GM12872 (cell line): Measurements from ENCODE around the gene PHF3.

Source experiments
- CTCF ChIP-seq: IDR thresholded peaks from 3 replicates; pipeline ENCODE4 v1.5.1; 2011; ENCODE audit warnings: low read depth, mild to moderate bottlenecking, low read length, moderate library complexity; ENCODE audit not compliant: insufficient read depth

Gene PHF3

DNA sequence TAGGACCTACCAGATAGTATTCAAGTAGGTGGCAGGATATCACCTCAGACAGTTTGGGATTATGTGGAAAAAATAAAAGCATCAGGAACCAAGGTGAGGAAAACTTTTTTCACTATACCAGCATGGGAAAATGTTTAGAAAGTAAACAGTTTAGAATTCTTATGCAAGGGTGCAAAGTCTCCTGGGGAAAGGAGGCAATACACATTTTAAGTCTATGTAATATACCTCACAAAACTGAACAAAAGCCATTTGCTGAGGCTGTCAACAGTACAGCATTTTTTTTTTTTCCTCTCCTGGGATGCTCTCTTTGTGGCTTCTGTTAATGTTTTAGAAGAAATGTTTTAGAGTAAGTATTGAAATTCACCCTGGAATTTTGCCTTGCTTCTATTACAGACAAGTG is 73.5 kb downstream of the PHF3 start:
- no peak for TF ChIP-seq CTCF

DNA sequence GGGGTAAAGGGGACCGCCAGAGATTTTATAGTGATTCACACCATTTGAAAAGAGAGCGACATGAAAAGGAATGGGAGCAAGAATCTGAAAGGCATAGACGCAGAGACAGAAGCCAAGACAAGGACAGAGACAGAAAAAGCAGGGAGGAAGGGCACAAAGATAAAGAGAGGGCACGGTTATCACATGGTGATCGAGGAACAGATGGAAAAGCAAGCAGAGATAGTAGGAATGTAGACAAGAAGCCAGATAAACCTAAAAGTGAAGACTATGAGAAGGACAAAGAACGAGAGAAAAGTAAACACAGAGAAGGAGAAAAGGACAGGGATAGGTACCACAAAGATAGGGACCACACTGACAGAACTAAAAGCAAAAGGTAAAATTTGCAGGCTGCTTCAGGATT is 77.7 kb downstream of the PHF3 start:
- no peak for TF ChIP-seq CTCF

- no peak for TF ChIP-seq CTCF
Measured at GRCh38 chr6:63714091-63714490, 78.5 kb downstream of the PHF3 start.

- no peak for TF ChIP-seq CTCF
Measured at GRCh38 chr6:63716169-63716568, 80.6 kb downstream of the PHF3 start.

GRCh38 chr6:63721181-63721580 is 85.6 kb downstream of the PHF3 start:
- no peak for TF ChIP-seq CTCF

DNA sequence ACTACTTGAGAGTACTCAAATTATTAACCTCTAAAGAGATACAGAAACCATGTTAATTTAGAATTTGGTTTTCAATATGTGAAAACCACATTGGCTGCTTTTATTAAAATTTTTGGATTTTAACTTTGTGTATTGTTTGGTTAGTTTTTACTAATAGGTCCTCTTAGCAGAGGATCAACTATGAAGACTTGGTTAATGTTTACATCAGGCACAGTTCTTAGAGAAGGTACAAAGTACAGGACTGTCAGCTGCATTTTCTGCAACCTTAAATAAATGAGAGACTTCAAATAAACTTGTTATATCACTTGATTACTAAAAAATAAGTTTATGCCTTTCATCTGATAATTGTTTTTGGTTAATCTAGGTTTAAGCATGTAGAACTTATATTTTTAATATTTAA is 89.1 kb downstream of the PHF3 start:
- TF ChIP-seq CTCF = no peak

- TF ChIP-seq CTCF = no peak
Measured at GRCh38 chr6:63730311-63730710, 94.7 kb downstream of the PHF3 start.

DNA sequence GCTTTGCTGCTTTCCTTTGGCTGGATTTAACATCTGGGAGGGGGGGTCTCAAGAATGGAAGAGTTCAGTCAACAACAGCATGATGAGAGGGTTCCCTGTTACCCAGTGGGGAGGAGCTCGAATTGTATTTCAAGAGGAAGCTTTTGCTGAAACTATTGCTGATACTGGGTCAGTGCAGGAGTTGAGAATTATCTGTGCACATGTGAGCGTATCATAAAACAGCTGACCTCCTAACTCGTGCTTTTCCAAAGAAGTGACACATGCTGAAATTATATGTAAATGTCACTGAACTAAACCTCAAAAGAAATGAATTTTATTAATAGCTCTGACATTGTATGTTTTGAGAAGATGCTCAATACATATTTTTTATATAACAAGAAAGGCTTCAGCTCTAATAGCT is 96.3 kb downstream of the PHF3 start:
- no peak for TF ChIP-seq CTCF
